ENCODE data around the gene ERBB4. TPM values are rescaled to one million over a fixed set of nuclear protein-coding genes. Genes with fewer than 3 reads are reported as not detected.

ERBB4 gene
- total RNA-seq, 1 donor from 2014 or later, result 2.8 TPM

- Mint-ChIP-seq H3K36me3 (ENCODE audit: unreplicated experiment) (no peaks in the 10 kb centered on the region), H3K4me3 (ENCODE audit: unreplicated experiment) (no peak overlapping the region), H3K9me3 (ENCODE audit: unreplicated experiment) (no peaks in the 10 kb centered on the region), H3K27ac (ENCODE audit: unreplicated experiment) (no peak overlapping the region), H3K27me3 (ENCODE audit: unreplicated experiment) (no peaks in the 10 kb centered on the region), H3K4me1 (ENCODE audit: unreplicated experiment) (peaks cover 5% of the 10 kb centered on the region)
- no peak for TF ChIP-seq CTCF (IDR thresholded peaks at IDR 0.05)
- DNase-seq (ENCODE audit: extremely low spot score, unreplicated experiment), result no peak
Observed at GRCh38 chr2:212227755-212228154, 310.8 kb downstream of the ERBB4 start.

DNA sequence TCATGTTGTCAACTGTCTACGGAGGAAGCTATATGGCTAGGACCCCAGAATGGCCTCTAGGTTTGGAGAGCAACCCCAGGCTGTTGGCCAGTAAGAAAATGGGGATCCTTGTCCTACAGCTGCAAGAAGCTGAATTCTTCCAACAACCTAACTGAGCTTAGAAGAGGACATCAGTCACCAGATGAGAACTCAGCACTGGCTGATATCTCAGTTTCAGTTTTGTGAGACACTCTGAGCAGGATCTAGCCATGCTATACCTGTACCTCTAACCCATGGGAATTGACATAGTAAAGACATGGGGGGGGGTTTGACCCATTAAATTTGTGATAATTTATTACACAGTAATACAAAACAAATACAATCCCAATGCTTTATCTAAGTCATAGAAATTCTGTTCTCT, 312.5 kb downstream of the ERBB4 start:
- Mint-ChIP-seq H3K36me3 (ENCODE audit: unreplicated experiment) (no peaks in the 10 kb centered on the region), H3K4me3 (ENCODE audit: unreplicated experiment) (no peak overlapping the region), H3K27me3 (ENCODE audit: unreplicated experiment) (no peaks in the 10 kb centered on the region), H3K9me3 (ENCODE audit: unreplicated experiment) (no peaks in the 10 kb centered on the region), H3K4me1 (ENCODE audit: unreplicated experiment) (peaks cover 5% of the 10 kb centered on the region), H3K27ac (ENCODE audit: unreplicated experiment) (no peak overlapping the region)
- no peak for DNase-seq (ENCODE audit: extremely low spot score, unreplicated experiment)
- no peak for TF ChIP-seq CTCF (IDR thresholded peaks at IDR 0.05)

DNA sequence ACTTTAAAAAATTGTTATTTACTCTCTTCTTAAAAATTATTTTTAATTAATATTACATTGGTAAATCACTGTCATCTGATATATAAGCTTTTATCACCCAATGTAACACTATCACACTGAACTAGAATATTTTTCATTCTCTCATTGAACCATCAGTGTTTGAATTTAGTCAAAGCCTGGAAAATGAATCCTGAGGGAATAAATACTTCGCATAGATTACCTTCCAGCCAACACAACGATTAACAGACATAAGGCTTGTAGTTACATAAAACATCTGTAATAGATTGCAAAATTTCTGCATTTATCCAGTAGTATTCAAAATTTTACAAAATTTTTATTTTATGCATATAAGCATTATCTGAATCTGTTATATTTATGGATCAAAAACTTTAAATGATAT, 314.9 kb downstream of the ERBB4 start:
- no peak for DNase-seq (ENCODE audit: extremely low spot score, unreplicated experiment)
- Mint-ChIP-seq H3K4me1 (ENCODE audit: unreplicated experiment) (peaks cover 5% of the 10 kb centered on the region), H3K27me3 (ENCODE audit: unreplicated experiment) (no peaks in the 10 kb centered on the region), H3K4me3 (ENCODE audit: unreplicated experiment) (no peak overlapping the region), H3K27ac (ENCODE audit: unreplicated experiment) (no peak overlapping the region), H3K36me3 (ENCODE audit: unreplicated experiment) (no peaks in the 10 kb centered on the region), H3K9me3 (ENCODE audit: unreplicated experiment) (no peaks in the 10 kb centered on the region)
- TF ChIP-seq CTCF (IDR thresholded peaks at IDR 0.05), result no peak

DNA sequence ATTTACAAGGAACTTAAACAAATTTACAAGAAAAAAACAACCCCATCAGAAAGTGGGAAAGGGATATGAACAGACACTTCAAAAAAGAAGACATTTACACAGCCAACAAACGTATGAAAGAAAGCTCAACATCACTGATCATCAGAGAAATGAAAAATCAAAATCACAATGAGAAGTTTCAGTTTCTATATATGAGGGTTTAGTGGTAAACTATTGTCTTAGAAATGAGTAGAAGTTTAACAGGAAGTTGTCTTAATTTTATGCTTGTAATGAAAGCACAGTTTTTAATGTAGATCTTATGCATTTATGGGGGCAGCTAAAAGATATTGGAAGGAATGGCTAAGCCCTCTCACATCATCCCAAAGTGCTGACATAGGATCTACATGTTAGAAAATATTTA, 325.4 kb downstream of the ERBB4 start:
- Mint-ChIP-seq H3K27ac (ENCODE audit: unreplicated experiment) (no peak overlapping the region), H3K36me3 (ENCODE audit: unreplicated experiment) (no peaks in the 10 kb centered on the region), H3K4me3 (ENCODE audit: unreplicated experiment) (no peak overlapping the region), H3K9me3 (ENCODE audit: unreplicated experiment) (peaks cover 14% of the 10 kb centered on the region), H3K4me1 (ENCODE audit: unreplicated experiment) (peaks cover 3% of the 10 kb centered on the region), H3K27me3 (ENCODE audit: unreplicated experiment) (no peaks in the 10 kb centered on the region)
- TF ChIP-seq CTCF (IDR thresholded peaks at IDR 0.05), result no peak
- no peak for DNase-seq (ENCODE audit: extremely low spot score, unreplicated experiment)

GRCh38 chr2:212208467-212208866, 330.1 kb downstream of the ERBB4 start:
- H3K4me3 Mint-ChIP-seq (ENCODE audit: unreplicated experiment), result no peak overlapping the region

More at GRCh38 chr2:212208467-212208866, 330.1 kb downstream of the ERBB4 start:
- H3K9me3 Mint-ChIP-seq (ENCODE audit: unreplicated experiment), result peaks cover 14% of the 10 kb centered on the region
- no peak for TF ChIP-seq CTCF (IDR thresholded peaks at IDR 0.05)
- no peak overlapping the region for H3K27ac Mint-ChIP-seq (ENCODE audit: unreplicated experiment)
- H3K36me3 Mint-ChIP-seq (ENCODE audit: unreplicated experiment), result no peaks in the 10 kb centered on the region
- H3K4me1 Mint-ChIP-seq (ENCODE audit: unreplicated experiment), result peaks cover 3% of the 10 kb centered on the region
- DNase-seq (ENCODE audit: extremely low spot score, unreplicated experiment), result no peak
- no peaks in the 10 kb centered on the region for H3K27me3 Mint-ChIP-seq (ENCODE audit: unreplicated experiment)
